Hematopoietic multipotent progenitor cell treated with erythropoietin and hydrocortisone succinate and interleukin-3 and kit ligand, for 15 days (in vitro differentiated cells): ENCODE data around the gene HDHD2.
"Not testable (repeated sequence)": the region's sequence is repeated elsewhere in the genome, so short reads cannot be mapped to it uniquely, and the experiment has no call there.

Experiments used
- DNase-seq: peaks from one replicate; pipeline ENCODE4 v3.0.0-alpha.2; 2015; ENCODE audit warnings: low spot score

The HDHD2 gene, protein sequence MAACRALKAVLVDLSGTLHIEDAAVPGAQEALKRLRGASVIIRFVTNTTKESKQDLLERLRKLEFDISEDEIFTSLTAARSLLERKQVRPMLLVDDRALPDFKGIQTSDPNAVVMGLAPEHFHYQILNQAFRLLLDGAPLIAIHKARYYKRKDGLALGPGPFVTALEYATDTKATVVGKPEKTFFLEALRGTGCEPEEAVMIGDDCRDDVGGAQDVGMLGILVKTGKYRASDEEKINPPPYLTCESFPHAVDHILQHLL

DNA sequence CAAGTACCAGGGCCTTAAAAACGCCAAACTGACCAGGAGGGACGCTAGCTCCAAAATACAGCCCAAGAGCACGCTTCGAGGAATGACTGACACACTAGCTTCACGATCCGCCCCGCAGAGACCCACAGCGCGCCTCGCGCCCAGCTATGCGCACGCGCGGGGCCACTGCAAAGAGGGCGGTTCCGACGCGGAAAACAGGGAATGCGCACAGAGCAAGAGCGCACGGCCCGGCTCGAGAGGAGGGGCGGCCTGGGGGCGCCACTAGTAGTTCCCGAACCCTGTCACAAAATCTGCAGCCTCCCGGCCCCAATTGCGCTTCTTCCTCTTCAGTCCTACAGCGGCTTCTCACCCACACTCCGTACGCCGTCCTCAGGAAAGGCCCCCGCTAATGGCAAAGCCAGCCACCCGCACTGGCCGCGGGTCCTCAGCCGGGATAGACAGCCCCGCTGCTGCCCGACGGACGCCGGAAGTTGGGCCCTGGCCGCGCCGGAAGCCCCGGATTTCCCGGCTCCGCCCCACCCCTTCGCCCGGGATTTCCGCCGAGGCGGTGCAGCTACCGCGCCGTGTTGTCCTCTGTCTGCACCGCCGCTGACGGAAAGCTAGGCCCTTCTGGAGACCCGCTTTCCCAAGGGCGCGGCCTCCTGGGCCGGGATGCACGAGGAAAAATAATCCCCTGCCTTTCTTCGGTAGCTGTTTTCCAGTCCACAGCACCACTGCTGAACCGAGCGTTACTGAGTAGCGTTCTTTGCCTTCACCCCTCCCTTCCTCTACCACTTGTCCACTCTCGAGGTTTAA is at the start of gene HDHD2:
Gene HDHD2, minus strand, starts transcription at position 472 of the 795 bp plus-strand sequence. CDS start 14,061 bp downstream, outside the sequence.
- DNase-seq = peak; percentile 57

DNA sequence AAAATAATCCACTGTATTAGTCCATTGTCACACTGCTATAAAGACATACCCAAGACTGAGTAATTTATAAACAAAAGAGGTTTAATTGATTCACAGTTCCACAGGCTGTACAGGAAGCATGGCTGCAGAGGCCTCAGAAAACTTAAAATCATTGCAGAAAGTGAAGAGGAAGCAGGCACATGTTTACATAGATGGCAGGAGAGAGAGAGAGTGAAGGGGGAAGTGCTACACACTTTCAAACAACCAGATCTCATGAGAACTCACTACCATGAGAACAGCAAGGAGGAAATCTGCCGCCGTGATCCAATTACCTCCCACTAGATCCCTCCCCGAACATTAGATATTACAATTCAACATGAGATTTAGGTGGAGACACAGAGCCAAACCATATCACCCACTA is 45.7 kb upstream of the HDHD2 start:
- DNase-seq = not testable (repeated sequence)

DNA sequence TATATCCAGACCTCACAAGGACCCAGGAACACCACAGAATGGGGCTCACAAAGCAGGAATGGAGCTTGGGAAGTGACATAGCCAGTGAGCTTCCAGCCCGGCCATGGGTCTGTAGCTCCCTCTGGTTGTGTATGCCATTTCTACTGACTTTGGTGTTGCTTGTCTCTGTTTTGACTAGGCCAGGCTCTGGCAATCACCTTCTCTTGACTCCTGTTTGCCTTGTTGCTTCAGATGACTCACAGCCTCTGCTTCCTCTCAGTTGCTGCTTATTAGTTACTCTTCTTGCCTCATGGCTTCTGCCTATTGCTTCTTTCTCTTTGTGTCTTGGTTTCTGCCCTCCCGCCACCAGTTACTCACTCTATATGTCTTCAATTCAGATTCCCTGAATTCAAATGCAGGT is 41.7 kb upstream of the HDHD2 start:
- DNase-seq = no peak

DNA sequence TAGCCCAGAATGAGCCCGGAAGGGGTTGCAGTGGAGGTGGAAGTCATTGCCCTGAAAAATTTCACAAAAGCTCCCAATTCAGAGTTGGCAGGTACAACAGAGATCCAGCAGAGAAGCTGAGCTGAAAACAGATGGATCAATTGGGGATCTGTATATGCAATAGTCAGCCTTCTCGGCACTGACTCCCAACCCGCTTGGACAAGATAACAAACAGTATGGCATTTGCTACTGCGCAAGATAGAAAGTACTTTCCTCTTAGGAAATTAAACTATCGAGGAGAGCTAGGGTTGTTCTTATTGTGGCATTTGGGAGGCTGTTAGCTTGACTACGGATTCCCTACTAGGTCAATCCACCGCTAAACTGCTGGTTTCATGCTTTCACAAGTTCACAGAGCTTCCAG is 37.4 kb upstream of the HDHD2 start:
- DNase-seq = no peak

DNA sequence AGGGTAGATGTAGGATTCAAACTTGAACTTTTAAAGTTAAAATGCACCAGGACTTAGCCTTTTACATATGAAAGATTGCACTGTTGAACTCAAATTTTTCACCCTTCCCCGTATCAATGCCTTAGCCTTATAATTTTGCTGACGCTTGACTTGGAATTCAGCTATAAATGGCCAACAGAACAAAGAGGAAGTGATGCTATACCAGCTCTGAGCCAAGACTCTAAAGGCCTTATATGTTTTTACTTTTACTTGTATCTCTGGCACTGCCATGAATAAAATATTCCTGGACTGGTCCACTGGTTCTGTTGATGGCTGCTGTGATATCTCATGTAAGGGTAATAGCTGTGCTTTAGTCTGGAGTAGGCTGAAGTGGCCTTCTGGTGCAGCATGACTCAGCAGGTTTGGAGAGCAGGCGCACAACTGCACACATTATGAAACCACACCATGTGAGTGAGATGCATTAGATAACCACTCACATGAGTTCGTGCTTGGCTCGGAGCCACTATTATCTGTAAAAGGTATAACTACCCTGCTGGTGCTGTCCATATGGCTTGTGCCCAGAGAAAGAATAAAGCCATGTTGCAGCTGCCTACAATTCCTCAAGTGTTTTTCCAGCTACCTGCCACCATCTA is 34.2 kb upstream of the HDHD2 start:
- DNase-seq = peak; percentile 56

DNA sequence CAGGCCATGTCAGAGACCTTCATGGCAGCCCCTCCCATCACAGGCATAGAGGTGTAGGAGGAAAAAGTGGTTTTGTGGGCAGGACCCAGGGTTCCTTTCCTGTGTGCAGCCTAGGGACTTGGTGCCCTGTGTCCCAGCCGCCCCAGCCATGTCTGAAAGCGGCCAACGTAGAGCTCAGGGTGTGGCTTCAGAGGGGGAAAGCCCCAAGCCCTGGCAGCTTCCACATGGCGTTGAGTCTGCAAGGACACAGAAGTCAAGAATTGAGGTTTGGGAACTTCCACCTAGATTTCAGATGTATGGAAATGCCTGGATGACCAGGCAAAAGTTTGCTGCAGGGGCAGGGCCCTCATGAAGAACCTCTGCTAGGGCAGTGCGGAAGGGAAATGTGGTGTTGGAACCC is 31.9 kb upstream of the HDHD2 start:
- not testable (repeated sequence) for DNase-seq

DNA sequence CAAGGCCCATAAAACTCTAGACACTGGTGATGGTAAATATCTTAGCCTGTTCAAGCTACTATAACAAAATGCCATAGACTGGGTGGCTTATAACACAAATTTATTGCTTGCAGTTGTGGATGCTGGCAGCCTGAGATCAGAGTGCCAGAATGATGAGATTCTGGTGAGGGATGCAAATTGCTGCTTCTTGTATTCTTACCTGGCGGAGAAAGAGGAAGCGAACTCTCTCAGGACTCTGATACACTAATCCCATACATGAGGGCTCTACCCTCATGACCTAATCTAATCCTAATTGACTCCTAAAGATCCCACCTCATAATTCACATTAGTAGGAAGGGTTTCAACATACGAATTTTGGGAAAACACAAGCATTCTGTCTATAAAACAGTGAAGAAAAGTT is 30.5 kb upstream of the HDHD2 start:
- DNase-seq = no peak

DNA sequence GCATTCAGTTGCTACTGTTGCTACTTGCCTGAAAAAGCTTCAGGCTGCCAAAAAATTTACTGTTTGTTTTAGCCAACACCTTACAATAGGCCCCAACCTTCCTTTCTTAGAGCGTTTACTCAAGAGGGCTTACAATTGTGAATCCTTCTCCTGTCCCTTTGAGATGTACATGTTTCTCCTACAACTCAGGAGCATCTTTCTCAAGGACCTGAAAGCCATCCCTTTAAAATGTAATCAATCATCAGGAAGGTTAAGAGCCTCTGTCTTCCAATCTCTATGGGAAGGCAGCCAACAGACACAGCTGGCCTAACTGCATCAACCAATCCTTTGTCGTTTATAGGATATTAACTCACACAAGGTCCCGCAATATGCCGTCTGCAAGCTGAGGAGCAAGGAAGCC is 29.2 kb upstream of the HDHD2 start:
- DNase-seq = no peak

DNA sequence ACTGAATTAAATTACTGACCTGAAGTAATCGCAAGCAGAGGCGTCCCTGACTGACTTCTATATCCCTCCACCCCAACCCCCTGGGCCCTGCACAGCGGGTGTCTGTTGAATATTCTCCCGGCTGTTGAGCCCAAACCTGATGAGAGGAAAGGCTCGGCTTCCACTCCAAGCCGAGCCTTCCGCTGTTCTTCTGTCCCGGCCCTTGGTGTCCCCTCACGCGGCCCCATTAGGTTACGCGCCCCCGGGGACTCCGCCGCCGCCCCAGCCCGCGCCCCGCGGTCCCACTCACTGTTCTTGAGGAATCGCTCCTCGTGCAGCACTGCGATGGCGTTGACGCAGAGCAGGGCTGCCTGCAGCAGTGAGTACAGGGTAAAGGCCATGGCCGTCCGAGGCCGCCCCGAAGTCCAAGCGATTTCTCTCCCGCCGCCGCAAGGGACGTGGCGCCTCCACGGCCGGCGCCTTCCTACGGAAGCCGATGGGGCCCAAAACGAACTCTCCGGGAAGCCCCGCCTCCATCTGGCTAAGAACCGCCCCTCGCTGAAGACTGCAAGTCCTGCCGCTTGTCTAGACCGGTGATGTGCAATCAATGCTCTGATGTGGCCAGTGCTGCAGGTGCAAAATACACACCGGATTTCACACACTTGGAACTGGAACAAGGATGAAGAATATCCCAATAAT is 25.7 kb upstream of the HDHD2 start, which contains the start of gene IER3IP1:
Gene IER3IP1, minus strand, starts transcription at position 467 of the 678 bp plus-strand sequence. Its CDS starts 87 bp downstream, at position 380.
- peak; percentile 83 for DNase-seq

DNA sequence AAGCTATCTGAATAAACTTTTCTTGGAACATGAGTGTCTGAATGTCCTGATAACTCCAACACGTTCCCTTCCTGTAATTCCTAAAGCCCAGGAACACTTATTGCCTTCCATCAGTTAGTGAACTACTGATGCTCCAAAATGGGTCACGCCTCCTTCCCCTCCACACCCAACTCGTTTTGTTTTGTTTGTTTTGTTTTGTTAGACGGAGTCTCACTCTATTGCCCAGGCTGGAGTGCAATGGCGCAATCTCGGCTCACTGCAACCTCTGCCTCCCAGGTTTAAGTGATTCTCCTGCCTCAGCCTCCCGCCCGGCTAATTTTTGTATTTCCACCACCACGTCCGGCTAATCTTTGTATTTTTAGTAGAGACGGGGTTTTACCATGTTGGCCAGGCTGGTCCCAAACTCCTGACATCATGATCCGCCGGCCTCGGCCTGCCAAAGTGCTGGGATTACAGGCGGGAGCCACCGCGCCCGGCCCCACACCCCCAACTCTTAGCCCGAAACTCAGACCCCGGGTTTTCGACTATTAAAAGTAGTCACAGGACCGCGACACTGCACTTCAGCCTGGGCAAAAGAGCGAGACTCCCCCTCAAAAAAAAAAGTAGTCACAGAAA is 25.1 kb upstream of the HDHD2 start:
- DNase-seq = no peak

DNA sequence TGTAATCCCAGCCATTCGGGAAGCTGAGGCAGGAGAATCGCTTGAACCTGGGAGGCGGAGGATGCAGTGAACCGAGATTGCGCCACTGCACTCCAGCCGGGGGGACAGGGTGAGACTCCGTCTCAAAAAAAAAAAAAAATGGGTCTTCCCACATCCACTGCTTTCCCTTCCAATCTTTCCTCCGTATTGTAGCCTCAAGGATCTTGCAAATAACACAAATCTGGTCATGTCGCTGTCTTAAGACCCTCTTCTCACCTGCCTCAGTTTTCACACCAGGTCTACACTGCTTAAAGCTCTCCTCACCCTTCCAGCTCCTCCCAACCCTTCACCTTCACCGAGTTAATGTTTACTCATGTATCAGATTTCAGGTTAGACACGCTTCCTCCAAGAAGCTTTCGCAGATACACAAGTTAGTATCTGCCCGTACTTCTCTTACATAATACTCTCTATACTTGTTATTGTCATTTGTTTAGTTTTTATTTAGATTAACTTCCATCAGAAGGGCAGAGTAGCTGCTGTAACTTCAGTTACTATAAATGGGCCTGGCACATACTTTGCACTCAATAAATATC is 24.3 kb upstream of the HDHD2 start:
- no peak for DNase-seq

DNA sequence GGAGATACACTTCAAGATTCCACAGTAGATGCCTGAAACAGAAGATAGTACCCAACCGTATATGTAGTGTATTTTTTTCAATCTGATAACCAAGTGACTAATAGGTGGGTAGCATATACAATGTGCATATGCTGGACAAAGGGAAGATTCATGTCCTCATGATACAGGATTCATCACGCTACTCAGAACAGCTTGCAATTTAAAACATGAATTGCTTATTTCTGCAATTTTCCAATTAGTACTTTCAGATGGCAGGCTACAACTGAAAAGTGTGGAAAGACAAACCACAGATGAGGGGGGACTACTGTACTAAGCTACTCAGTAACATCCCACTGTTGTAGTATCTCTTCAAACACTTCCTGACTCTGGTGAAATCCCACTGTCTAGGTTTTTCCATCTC is 22.2 kb upstream of the HDHD2 start:
- no peak for DNase-seq

DNA sequence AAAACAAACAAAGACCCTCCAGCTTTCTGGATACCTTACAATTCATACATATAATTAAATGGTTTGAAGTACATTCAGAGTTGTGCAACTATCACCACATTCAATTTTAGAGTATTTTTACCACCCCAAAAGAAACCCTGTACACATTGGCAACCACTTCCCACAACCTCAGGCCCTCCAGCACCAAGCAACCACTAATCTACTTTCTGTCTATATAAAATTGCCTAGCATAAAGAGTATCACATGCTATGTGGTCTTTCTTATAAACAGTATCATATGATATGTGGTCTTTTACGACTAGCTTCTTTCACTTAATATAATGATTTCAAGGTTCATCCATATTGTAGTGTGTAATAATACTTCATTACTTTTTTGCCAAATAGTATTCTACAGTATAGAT is 18.6 kb upstream of the HDHD2 start:
- no peak for DNase-seq

DNA sequence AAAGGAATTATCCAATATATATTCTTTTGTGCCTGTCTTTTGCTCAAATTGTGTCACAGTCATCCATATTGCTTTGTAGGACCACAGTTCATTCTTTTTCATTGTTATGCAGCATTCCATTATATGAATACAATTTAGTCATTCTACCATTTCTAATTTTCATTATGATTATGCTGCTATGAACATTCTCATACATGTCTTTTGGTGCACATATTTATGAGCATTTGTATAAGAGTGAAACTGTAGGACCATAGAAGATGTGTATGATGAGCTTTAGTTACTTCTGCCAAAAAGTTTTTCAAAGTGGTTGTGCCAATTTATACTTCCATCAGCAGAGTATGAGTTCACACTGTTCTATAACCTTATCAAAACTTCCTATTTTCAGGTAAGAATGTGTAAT is 18.2 kb upstream of the HDHD2 start:
- no peak for DNase-seq

DNA sequence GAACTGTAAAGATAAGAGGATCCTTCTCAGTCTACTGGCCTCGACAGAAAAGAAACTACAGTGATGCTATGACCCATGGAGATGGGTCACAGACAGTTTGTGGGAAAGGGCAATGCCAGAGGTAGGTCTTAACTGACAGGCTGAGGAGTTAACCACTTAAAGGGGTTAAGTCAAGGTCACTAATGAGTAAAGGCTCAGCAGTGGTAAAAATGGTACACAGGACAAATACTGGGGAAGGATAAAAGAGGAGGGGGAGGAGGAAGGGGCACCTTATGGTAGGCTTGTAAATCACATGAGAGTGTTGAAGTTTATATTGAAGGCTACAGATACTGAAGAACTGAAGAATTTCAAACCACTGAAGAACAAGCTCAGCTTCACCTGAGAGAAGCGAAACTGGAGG is 16.0 kb upstream of the HDHD2 start:
- DNase-seq = no peak

DNA sequence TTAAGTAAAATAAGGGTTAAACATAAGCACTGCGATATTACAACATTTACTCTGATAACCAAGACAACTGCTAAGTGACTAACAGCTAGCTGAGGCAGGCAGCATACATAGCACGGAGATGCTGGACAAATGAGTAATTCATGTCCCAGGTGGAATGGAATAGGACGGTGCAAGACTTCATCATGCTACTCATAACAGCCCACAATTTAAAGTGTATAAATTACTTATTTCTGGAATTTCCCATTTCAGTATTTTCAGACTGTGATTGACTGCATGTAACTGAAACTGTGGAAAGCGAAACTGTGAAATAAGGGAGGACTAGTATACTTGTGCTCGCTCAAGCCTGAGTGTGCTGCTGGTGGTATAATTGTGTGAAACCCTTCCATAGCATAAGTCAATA is 12.9 kb upstream of the HDHD2 start:
- DNase-seq = no peak

DNA sequence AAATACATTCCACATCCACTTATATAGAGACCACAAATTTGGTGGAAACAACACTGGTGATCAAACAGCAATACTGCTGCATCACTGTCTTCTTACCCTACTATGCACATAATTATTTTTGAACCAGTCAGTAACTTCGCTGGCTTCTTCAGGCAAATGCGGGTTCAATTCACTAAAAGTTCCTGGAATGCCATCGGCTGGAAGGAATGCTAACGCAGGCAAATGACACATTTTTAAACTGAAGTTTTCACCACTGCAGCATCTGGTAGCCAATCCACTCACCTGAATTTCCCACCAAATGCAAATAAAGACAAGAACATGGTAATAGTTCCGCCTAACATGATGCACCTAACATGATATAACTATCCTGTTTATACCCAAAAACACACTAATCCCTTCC is 10.0 kb upstream of the HDHD2 start:
- no peak for DNase-seq

DNA sequence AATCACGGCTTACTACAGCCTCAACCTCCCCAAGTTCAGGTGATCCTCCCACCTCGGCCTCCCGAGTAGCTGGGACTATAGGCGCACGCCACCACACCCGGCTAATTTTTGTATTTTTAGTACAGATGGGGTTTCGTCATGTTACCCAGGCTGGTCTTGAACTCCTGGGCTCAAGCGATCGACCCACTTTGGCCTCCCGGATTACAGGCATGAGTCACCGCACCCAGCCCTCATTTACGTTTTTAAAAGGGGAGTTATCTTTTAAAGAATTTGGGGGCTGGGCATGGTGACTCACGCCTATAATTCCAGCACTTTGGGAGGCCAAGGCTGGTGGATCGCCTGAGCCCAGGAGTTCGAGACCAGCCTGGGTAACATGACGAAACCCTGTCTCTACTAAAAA is 8.1 kb upstream of the HDHD2 start:
- not testable (repeated sequence) for DNase-seq

DNA sequence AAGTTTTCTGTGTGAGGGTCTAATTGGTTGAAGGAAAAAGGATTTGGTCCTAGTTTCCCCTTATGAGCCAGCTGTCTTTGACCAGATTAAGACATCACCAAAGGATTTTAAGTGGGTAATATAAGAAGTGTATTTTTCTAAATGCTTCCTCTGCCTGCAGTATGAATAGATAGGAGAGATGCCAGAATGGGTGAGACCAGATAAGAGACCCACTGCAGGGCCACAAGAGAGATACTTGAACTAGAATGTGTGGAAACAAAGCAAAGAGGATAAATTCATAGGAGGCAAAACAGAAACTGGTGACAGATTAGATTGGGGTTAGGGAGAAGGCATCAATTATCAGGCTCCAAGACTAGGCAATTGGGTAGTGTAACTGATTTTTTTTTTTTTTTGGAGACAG is 1.1 kb upstream of the HDHD2 start:
- peak; percentile 41 for DNase-seq

DNA sequence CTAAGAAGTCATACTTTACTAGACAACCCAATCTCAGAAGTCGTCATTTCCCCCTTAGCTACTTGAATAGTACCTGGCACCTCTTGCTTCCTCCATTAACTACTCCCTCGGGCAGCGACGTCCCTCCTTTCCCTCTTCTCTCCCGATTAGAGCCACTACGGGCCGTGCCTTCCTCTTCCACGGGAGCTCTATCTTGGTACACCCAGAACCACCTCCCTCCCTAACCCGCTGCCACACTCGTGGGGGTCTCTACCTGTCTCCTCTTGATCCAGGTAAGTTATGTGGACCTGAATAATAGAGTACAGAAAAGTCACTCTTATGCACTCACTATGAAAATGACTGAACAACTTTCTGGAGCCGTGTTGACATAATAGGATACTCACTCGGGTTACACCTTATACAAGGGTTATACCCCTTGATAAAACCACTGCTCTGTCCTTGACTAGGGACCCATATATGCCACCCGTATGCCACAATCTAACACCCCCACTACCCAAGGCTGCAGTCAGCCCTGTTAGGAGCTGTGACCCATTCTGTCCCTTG is 595 bp upstream of the HDHD2 start:
- DNase-seq = no peak

DNA sequence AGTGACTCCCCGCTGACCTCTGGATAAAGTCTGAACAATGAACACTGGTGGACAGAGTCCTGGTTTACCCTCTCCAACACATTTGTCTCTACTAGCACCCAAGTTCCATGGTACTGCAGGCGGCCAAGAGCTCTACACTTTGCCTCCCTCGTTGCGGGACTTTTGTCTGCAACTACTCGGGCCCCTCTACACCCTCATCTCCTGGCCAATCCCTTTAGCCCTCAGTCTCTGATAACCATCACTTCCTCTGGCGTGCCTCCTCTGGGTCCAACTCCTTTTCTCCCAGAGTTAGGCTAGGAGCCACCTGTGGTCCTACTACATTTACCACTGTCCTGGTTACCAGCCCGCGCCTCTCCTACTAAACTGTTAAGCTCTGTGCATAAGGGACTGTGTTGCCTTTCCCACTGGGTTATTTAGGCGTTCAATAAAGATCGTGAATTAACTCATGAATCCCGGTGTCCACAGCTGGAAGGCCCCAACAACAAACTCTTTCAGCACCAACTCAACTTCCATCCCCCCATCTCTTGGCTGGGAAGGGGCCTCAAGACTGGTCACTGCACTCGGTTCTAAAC is 757 bp downstream of the HDHD2 start:
- DNase-seq = no peak
